Measurements from ENCODE around the gene ZNF365.
"Not testable (repeated sequence)": the region's sequence is repeated elsewhere in the genome, so short reads cannot be mapped to it uniquely, and the experiment has no call there.

Gene ZNF365

DNA sequence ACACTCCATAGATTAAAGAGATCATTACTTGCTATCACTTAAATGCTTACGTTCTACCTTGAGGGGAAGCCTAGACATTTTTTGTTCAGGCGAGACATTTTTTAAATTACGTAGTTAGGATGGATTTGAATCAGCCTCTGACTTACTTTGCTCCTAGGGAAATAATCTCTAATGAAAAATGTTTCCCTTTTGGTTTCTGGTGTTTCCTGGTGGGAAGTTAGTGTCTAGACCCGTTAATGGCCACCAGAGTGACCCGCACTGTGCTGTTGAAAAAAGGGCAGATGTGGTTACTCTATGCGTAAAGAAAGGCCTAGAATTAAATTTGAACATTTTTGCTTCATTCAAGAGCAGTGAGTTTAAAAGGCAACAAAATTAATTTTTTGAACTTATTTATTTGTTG lies 3.8 kb downstream of the ZNF365 start:
- no peak for DNase-seq (ENCODE audit: low spot score)

DNA sequence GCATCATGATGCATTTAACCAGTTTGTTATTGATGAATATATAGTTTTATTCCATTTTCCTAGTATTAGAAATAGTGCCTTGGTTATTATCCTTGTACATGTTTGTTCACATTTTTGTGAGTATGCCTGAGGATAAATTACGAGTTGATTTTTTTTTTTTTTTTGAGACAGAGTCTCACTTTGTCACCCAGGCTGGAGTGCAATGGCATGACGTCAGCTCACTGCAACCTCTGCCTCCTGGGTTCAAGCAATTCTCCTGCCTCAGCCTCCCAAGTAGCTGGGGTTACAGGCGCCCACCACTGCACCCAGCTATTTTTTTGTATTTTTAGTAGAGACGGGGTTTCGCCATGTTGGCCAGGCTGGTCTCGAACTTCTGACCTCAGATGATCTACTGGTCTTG lies 4.7 kb downstream of the ZNF365 start:
- not testable (repeated sequence) for DNase-seq (ENCODE audit: low spot score)

DNA sequence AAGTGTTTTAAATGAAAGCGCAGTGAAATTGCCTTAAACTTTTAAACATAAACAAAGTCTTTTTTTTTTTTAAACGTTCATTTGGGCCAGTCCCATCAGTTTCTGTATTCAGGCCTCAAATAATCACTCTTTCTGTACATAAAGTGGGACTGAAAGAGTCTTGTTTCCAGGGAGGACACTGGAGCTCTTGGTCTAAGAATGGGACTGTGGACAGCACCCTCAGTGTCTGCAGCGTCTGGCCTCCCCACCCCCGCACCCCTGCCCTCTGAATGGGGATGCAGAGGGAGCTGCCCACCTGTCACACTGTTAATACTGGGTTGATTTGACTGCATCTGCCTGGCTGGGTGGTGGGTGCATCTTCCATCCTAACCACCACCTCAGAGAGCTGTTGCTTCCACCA lies 5.2 kb downstream of the ZNF365 start:
- no peak for DNase-seq (ENCODE audit: low spot score)

DNA sequence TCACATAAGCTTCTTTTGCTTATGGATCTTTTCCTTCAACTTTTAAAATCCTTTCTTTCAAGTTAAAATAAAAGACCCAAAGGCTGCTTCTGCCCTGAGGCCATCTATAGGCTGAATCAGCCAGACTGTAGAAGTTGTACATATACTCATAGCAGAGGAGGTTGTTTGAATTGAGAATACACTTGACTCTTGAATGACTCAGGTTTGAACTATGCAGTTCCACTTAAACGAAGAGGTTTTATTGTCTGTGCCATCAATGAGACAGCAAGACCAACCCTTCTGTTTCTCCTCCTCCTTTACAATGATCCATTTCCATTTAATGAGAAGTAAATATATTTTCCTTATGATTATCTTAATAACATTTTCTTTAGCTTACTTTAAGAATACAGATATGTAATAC lies 5.8 kb downstream of the ZNF365 start:
- no peak for DNase-seq (ENCODE audit: low spot score)

DNA sequence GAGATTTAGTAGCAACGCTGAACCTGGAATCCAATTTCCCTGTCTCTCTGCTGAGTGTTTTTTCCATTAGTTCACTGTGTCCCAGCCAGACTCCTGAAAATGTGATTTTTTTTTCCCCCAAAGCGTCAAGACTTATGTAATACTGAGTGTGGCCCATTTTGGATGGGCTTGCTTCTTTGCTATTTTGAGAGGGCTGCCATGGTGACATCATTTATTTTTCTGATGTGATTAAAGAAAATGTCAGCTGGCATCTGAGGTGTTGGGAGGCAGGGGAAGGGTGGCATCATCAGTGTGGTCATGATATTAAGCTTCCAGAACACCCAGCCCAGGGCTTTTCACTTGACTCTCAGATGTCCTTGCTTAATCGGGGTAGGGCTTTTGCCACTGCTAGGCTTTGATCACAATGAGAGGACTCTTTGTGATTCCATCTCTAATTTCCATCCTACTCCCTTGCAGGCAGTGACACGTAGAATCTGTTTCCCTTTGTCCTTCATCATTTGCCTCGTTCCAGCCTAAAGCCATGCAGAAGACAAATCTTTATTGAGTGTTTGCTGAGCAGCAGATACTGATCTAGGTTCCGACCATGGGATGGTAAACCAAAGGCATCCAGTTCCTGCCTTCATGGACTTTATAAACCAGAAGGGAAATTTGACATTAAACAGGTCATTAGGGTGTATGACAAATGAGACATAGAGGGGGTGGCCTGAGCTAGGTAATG lies 7.4 kb downstream of the ZNF365 start:
- no peak for DNase-seq (ENCODE audit: low spot score)

DNA sequence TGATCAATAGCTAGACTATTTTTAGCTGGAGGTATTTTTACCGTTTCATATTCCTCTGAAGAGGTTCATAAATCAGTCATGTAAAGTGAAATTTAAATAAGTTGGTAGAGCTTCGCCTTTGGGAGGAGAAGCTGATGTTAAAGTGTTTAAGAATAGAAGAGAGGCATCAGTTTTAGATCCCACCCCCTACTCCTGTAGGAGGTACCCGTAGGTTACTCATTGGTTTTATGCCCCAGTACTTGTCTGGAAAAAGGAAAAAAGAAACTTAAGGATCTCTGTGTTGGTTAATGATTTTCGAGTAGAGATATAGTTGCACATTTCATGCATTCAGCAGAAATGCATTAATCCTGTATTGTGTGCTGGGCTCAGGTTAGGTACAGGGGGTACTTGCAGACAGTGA lies 8.7 kb downstream of the ZNF365 start:
- no peak for DNase-seq (ENCODE audit: low spot score)

DNA sequence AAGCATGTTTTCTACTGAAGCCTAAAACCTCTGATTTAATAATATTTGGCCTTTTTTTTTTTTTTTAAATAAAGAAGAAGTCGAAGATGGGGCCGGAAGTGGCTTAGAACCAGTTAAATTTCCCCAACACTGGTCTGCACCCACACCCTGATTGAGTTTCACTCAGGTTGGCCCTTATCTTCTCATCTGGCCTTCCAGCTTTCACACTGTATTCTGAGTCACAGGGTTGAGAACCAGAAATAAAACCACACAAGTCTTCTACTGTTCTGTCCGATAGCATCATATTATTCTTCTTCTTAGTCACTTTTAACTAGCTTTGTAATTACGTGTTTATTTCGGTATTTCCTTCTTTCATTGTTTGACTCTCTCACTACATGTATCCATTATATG lies 9.9 kb downstream of the ZNF365 start:
- DNase-seq (ENCODE audit: low spot score) = no peak

DNA sequence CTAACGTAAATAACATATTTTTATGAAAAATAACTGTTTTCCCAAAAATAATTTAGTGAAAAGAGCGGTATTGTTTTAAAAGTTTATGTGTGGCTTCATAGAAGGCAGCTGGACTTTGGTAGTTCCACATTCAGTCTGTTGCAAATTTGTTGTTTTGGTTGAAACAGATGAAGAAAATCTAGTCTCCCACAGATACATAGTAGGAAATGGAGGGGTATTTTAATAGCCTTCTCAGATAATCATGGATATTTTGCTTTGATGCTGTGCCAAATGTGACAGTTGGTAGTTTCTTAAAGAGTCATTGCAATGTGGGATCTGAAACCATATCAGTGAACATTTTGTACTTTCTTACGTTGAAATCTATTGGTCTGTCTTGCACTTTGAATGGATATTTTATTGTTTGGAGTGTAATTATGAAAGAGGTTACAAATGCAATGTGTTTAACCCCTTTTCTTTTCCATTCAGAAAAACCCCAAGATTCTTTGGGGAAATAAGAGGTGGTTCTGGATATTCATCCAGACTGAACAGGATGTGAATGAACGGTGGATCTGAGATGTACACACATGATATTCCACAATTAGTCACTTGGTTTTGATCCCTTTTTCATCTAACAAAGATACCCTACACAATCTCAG lies 10.4 kb downstream of the ZNF365 start:
- no peak for DNase-seq (ENCODE audit: low spot score)

DNA sequence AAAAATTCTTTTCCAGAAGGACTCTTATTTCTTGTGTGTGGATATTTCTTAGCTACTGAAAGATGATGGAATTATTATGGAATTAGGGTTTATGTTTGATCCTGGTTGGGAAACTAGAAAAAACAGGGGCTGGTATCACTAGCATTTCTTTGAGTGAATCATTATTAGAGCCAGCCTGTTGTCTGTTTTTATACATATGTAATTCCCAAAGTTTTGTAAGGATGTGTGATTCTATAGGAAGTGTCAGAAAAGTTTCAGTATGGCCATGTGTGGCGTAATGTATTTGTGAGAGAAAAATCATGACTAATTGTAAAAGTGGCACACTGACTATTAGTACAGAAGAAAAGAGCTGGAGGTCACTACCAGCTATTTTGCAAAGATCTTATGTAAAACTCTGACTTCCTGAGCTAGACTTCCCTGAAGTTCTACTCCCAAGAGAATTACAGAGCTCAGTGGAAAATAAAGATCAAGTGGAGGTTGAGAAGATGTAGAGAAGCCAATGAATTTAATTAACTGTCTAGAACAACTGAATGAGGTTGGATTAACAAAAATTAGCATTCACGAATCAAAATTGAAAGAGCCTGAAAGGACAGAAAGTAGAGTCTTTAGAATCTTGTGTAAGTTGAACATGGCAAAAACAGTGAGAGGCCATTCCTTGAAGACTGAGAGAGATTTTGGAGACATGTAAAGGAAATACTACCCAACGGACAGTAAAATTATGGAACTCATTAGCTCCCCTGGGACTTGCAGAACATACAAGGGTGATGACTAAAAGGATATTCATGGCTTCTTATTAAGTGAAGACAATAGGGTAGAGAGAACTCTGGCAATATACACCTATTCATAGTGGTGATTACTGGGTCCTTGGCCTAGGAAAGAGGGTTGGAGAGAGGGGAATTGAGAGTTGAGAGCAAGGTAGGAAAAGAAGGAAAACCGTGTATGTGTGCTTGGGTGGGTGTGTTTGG lies 12.5 kb downstream of the ZNF365 start:
- DNase-seq (ENCODE audit: low spot score) = no peak

DNA sequence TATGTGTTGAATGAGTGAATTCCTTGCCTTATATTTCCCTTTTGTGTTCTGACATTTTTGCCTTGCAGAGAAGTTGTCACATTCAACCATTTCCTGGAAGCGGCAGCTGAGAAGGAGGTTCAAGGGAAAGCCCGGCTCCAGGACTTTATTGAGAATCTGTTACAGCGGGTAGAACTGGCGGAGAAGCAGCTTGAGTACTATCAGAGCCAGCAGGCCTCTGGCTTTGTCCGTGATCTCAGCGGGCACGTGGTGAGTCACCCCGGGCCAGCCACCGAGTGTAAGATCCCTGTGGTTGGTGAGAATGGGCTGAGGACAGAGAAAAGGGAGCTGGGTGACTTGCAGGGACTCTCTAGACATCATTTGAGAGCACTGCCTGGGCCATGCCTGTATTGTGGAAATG lies 14.2 kb downstream of the ZNF365 start:
- DNase-seq (ENCODE audit: low spot score) = no peak

DNA sequence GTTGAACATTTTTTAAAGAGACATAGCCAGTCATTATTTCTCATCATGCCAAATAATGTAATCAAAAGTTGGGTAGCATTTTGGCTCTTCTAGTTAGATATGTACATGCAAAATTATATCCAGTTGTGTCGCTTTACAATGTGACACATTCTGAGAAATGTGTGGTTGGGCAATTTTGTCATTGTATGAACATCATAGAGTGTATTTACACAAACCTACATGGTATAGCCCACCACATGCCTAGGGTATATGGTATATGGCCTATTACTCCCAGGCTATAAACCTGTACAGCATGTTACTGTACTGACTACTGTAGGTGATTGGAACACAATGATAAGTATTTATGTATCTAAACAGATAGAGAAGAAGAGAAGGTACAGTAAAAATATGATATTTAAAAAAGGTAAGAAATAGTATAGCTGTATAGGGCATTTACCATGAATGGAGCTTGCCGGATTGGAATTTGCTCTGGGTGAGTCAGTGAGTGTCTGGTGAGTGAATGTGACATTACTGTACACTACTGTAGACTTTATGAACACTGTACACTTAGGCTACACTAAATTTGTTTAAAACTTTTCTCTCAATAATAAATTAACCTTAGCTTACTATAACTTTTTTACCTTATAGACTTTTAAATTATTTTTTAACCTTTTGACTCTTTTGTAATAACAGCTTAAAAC lies 16.5 kb downstream of the ZNF365 start:
- no peak for DNase-seq (ENCODE audit: low spot score)

DNA sequence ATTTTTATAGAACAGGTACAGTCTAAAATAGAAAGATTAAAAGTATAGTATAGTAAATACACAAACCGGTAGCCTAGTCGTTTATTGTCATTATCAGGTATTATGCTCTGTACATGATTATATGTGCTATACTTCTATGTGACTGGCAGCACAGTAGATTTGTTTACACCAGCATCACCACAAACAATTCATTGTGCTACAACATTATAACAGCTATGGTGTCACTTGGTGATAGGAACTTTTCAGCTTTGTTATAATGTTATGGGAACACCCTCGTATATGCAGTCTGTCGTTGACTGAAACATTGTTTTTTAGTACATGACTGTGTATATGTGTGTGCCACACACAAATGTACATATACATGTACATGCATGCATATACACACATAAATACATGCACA lies 19.1 kb downstream of the ZNF365 start:
- no peak for DNase-seq (ENCODE audit: low spot score)

DNA sequence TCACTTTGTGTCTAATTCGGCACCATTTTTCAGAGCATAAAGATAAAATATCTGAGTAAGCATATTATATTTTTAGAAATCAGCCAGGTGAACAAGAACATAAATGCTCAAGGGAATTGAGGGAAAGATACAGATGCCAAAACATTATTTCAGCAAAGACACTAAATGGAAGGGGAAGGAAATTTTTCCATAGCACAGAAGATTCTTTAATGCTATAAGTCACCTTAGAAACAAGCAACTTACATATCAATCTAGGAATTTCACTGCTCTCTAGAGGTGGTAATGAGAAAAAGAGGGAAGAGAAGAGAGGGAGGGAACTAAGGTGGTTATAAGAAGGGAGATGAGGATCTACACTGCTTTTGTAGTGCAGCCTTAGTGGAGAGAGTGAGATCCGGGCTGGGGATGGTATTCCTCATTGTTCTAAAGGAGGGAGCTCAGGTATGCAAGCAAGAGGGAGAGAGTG lies 20.4 kb downstream of the ZNF365 start:
- DNase-seq (ENCODE audit: low spot score) = no peak

DNA sequence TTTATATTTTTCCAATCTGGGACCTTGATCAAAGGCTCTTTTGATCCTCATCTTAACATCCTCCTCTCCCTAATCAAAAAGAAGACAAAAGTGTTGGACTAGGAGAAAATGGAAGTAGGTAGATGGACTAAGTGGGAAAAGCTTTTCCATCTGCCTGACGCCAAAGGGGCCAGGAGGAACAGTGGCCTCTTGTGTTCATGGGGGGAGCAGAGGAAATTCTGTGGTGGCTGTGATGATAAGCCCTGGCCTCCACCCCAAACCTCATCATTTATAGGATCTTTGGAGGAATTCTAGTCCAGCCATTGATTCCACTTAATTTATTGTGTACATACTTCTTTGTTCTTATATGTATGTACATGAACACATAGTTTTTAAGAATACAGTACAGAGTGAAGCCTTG lies 21.7 kb downstream of the ZNF365 start:
- DNase-seq (ENCODE audit: low spot score) = no peak

DNA sequence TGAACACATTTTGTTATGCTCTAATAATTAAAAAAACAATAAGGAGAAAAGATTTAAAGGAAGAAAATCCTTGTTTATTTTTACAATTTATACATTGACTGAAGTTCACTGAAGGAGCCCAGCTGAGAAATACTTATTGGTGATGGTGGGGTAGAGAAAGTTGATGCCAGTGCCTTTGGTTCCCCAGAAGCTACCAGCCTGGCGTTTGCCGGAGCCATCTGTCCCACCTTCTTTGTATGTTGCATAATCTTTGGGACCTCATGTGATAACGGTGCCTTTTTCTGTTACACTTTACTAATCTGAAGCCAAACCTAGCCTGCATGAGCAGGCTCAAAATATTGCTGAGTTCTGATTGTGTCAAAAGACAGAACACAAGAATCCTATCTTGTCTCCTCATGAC lies 22.7 kb downstream of the ZNF365 start:
- no peak for DNase-seq (ENCODE audit: low spot score)

DNA sequence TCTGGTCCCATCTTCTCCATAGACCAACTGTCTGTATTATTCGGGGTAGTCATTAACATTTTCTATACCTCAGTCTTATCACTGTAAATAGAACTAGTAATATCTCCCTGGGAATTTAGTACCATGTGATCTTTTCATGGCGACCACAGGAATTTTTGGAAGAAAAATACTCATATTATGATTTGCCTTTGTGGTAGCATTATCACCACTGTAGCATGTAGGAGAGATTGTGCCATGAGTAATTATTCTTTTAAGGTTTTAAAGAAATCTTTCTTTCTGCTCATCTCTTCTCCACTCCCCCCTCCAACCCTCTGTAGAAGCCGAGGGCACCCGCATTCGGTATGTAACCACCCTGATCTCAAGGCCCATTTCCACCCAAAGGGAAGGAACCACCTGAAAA lies 25.0 kb downstream of the ZNF365 start:
- DNase-seq (ENCODE audit: low spot score) = no peak

DNA sequence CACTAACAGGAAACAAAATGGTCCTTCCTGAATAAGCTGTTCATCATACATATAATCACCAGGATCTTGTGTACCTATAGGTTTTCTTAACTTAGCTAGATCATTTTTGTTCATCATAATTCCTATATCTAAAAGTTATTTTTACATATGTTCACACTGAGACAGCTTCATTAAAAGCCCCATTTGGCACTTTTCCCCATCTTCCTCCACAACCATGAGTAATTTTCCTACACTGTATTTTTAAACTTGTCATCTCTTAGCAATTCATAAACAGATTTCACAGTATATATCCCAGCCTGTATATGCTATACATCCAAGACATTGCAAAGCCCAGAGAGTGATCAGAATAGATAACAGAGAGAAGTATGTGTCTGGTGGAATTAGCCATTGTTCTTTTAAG lies 28.3 kb downstream of the ZNF365 start:
- DNase-seq (ENCODE audit: low spot score) = no peak

DNA sequence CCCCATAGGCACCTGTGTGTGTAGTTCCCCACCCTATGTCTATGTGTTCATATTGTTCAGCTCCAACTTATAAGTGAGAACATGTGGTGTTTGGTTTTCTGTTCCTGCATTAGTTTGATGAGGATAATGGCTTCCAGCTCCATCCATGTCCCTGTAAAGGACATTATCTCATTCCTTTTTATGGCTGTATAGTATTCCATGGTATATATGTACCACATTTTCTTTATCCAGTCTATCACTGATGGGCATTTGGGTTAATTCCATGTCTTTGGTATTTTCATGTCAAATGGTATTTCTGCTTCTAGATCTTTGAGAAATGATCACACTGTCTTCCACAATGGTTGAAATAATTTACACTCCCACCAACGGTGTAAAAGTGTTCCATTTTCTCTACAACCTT lies 36.4 kb downstream of the ZNF365 start:
- not testable (repeated sequence) for DNase-seq (ENCODE audit: low spot score)

DNA sequence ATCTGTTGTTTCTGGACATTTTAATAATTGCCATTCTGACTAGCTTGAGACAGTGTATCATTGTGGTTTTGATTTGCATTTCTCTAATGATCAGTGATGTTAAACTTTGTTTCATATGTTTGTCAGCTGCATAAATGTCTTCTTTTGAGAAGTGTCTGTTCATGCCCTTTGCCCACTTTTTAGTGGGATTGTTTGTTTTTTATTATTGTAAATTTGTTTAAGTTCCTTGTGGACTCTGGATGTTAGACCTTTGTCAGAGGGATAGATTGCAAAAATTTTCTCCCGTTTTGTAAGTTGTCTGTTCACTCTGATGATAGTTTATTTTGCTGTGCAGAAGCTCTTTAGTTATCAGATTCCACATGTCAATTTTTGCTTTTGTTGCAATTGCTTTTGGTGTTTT lies 36.8 kb downstream of the ZNF365 start:
- DNase-seq (ENCODE audit: low spot score) = not testable (repeated sequence)

DNA sequence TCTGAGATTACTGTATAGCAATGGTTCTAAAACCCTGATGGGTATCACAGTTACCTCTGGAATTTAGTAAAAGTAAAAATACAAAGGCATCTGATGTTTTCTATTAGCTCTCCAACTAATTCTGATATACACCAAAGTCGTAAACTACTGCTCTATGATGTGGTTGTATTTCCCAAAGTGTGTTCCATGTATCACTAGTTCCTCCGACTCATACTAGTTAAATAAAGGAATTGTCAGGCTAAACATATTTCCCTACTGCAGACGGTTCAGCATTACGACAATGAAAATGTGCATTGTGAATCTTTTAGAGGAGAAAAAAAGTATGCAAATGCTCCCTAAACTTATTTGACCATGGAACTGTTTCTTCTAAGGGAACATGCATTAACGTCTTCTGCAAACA lies 38.9 kb downstream of the ZNF365 start:
- DNase-seq (ENCODE audit: low spot score) = no peak

DNA sequence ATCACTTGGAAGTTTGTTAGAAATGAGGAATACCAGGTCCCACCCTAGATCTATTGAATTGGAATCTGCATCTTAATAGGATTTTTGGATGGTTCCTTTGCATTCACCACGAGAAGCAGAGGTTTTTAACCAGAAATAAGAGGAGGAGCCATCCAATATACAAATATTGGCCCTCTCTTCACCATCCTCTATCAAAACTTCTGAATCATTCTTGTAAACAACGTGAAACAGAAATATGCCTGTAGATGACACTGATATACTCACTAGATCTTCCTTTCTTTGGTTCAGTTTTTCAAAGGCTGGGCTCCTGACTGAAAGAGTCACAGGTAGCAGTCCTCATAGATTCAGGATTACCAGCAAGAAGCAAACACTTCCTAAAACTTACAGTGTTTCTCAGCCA lies 39.5 kb downstream of the ZNF365 start:
- no peak for DNase-seq (ENCODE audit: low spot score)

DNA sequence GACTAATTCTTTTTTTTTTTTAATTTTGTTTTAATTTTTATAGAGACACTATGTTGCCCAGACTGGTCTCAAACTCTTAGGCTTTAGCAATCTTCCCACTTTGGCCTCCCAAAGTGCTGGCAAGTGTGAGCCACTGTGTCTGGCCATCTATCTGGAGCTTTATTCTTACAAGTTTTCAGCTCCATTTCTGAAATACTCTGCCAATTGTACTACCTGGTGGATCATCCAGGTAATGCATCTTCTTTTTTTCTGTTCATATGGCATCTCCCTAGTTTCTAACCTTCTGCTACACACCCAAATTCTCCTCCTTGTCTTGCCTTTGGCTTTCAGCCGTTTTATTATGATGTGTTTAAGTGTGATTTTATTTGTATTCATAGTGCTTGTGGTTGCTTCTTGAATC lies 40.2 kb downstream of the ZNF365 start:
- peak; percentile 1 for DNase-seq (ENCODE audit: low spot score)

Data from HuH-7 (cell line).